ENCODE data around the gene THADA. TPM values are rescaled to one million over a fixed set of nuclear protein-coding genes. Genes with fewer than 3 reads are reported as not detected.

THADA gene
- polyA plus RNA-seq, 1 donor (not counting 4 experiments of a cell fraction or from before 2014, with no cell fraction given) = 22.6 TPM

GRCh38 chr2:43184339-43184895 is 411.4 kb downstream of the THADA start:
- no peak overlapping the region for H2AFZ ChIP-seq (ENCODE audit: control insufficient read depth, low read length)
- no peaks in the 10 kb centered on the region for H4K20me1 ChIP-seq (ENCODE audit: control insufficient read depth, extremely low read depth, insufficient read depth, low read length)
- H3K27ac ChIP-seq (ENCODE audit: control insufficient read depth, insufficient read depth, low read length) = peak overlapping the region; percentile 19
- no peaks in the 10 kb centered on the region for H3K9me1 ChIP-seq (ENCODE audit: control insufficient read depth, extremely low read depth, insufficient read depth, low read length)
- H3K9me3 ChIP-seq (ENCODE audit: control insufficient read depth, low read depth, low read length) = no peaks in the 10 kb centered on the region
- no peak overlapping the region for H3K9ac ChIP-seq (ENCODE audit: control insufficient read depth, extremely low read depth, insufficient read depth, low read length)
- DNase-seq (ENCODE audit: low read depth, low spot score) = peak; percentile 93
- H3K79me2 ChIP-seq (ENCODE audit: control insufficient read depth, insufficient read depth, low read length) = no peaks in the 10 kb centered on the region
- dilution Hi-C loops (cut with MboI; ENCODE audit: extremely low pct_ligation_motif_present, low sequenced_read_pairs) = no loop called here
- peak; percentile 65 for FAIRE-seq
- no peaks in the 10 kb centered on the region for H3K36me3 ChIP-seq (ENCODE audit: control insufficient read depth in 2 of 2, extremely low read depth in 1 of 2, insufficient read depth in 2 of 2, low read length in 2 of 2)
- no peak overlapping the region for H3K4me2 ChIP-seq (ENCODE audit: control insufficient read depth, extremely low read depth, insufficient read depth, low read depth, low read length)
- no peaks in the 10 kb centered on the region for H3K27me3 ChIP-seq (ENCODE audit: control insufficient read depth, extremely low read depth, insufficient read depth, low read length)
- TF ChIP-seq CTCF (optimal IDR thresholded peaks at IDR 0.05 in 1 of 3, IDR thresholded peaks at IDR 0.05 in 1 of 3, conservative IDR thresholded peaks at IDR 0.05 in 1 of 3; ENCODE audit: extremely low read depth in 1 of 3, insufficient read depth in 2 of 3, low read length in 3 of 3) = no peak
- peaks cover 26% of the 10 kb centered on the region for H3K4me1 ChIP-seq (ENCODE audit: control insufficient read depth, extremely low read depth, insufficient read depth, low read length)
- H3K4me3 ChIP-seq (ENCODE audit: control insufficient read depth in 2 of 3, extremely low read depth in 1 of 3, insufficient read depth in 2 of 3, low read depth in 1 of 3, low read length in 3 of 3) = no peak overlapping the region

- no peaks in the 10 kb centered on the region for H3K79me2 ChIP-seq (ENCODE audit: control insufficient read depth, insufficient read depth, low read length)
- H3K27me3 ChIP-seq (ENCODE audit: control insufficient read depth, extremely low read depth, insufficient read depth, low read length) = no peaks in the 10 kb centered on the region
- no peak overlapping the region for H3K4me2 ChIP-seq (ENCODE audit: control insufficient read depth, extremely low read depth, insufficient read depth, low read depth, low read length)
- H3K4me1 ChIP-seq (ENCODE audit: control insufficient read depth, extremely low read depth, insufficient read depth, low read length) = peaks cover 32% of the 10 kb centered on the region
- peak overlapping the region; percentile 4 for H3K9ac ChIP-seq (ENCODE audit: control insufficient read depth, extremely low read depth, insufficient read depth, low read length)
- no peaks in the 10 kb centered on the region for H3K9me1 ChIP-seq (ENCODE audit: control insufficient read depth, extremely low read depth, insufficient read depth, low read length)
- FAIRE-seq = no peak
- H4K20me1 ChIP-seq (ENCODE audit: control insufficient read depth, extremely low read depth, insufficient read depth, low read length) = no peaks in the 10 kb centered on the region
- no peak overlapping the region for H2AFZ ChIP-seq (ENCODE audit: control insufficient read depth, low read length)
- dilution Hi-C loops (cut with MboI; ENCODE audit: extremely low pct_ligation_motif_present, low sequenced_read_pairs) = no loop called here
- no peak overlapping the region for H3K4me3 ChIP-seq (ENCODE audit: control insufficient read depth in 2 of 3, extremely low read depth in 1 of 3, insufficient read depth in 2 of 3, low read depth in 1 of 3, low read length in 3 of 3)
- TF ChIP-seq CTCF (optimal IDR thresholded peaks at IDR 0.05 in 1 of 3, IDR thresholded peaks at IDR 0.05 in 1 of 3, conservative IDR thresholded peaks at IDR 0.05 in 1 of 3; ENCODE audit: extremely low read depth in 1 of 3, insufficient read depth in 2 of 3, low read length in 3 of 3) (no peak), EZH2 (IDR thresholded peaks at IDR 0.05; ENCODE audit: low read length) (no peak)
- no peak overlapping the region for H3K27ac ChIP-seq (ENCODE audit: control insufficient read depth, insufficient read depth, low read length)
- no peak for DNase-seq (ENCODE audit: low read depth, low spot score)
- no peaks in the 10 kb centered on the region for H3K9me3 ChIP-seq (ENCODE audit: control insufficient read depth, low read depth, low read length)
- H3K36me3 ChIP-seq (ENCODE audit: control insufficient read depth in 2 of 2, extremely low read depth in 1 of 2, insufficient read depth in 2 of 2, low read length in 2 of 2) = no peaks in the 10 kb centered on the region
These were observed 412.1 kb downstream of the THADA start for GRCh38 chr2:43183743-43184142.

Data from keratinocyte (primary cell).